HG02885 (cell line): ENCODE measurements around the gene CEMP1.
"Not testable (repeated sequence)": the region's sequence is repeated elsewhere in the genome, so short reads cannot be mapped to it uniquely, and the experiment has no call there.

Experiments used
- ATAC-seq: cut with Tn5 transposase; IDR thresholded peaks from one replicate; pipeline ENCODE4 v1.9.1; 2021; ENCODE audit warnings: mild to moderate bottlenecking; ENCODE audit not compliant: unreplicated experiment, poor library complexity

Gene CEMP1

DNA sequence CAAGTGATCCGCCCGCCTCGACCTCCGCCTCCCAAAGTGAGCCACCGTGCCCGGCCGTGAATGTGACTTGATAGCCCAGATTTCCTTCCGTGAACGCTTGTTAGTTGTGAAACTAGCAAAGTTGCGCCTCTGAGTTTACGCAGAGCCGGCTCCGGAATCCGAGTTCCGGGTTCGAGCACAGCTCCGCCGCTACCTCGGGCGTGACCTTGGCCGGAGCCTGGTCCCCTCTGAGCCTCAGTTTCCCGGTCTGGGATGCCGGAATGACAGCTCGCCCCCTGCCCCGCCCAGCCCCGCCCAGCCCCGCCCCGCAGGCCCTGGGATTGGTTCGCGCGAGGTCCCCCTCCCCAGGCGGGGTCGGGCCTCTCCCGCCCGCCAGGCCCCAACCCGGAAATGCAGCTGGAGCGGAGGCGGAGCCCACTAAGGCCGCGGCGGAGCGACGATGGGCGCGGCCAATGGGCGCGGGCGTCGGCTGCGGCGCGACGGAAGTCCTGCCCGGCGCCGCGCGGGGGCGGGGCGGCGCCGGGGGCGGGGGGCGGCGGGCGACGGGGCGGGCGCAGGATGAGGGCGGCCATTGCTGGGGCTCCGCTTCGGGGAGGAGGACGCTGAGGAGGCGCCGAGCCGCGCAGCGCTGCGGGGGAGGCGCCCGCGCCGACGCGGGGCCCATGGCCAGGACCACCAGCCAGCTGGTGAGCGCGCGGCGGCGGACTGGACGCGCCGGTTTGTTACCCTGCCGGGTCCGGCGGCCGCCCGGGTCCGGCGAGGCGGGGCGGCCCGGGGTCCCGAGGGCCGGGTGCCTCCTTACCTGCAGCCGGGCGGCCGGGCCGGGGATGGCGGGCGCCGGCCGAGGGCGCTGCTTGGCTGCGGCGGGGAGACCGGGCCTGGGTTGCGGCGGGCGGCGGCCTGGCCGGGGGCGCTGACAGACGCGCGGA lies 6.5 kb upstream of the CEMP1 start, which contains the start of gene PDPK1:
TSS of gene PDPK1 (plus strand) at position 571 of the 929 bp plus-strand sequence. CDS start at position 663, 92 bp downstream.
- peak; percentile 86 for ATAC-seq

DNA sequence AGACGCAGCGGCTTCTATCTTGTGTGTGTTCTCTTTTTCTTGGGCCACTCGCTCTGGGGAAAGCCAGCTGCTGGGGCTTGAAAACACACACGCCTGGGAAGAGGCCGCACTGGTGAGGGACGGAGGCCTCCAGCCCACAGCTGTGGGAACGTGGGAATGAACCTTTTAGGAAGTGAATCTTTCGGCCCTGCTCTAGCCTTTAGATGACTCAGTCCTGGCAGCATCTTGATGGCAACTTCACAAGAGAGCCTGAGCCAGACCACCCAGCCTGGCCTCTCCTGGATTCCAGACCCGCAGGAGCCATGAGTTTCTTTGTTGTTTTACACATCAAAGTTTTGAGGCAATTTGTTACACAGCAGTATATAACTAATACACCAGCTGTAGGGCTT lies 4.4 kb upstream of the CEMP1 start:
- no peak for ATAC-seq

- ATAC-seq = not testable (repeated sequence)
These were observed 3.1 kb upstream of the CEMP1 start for GRCh38 chr16:2534335-2534734.

- ATAC-seq = no peak
These were observed 2.7 kb upstream of the CEMP1 start for GRCh38 chr16:2533912-2534311.

- ATAC-seq = not testable (repeated sequence)
These were observed 2.0 kb upstream of the CEMP1 start for GRCh38 chr16:2533142-2533755.

GRCh38 chr16:2532494-2533141 lies 1.4 kb upstream of the CEMP1 start:
- ATAC-seq = no peak

GRCh38 chr16:2531696-2532493 lies 687 bp upstream of the CEMP1 start:
- peak; percentile 89 for ATAC-seq

- no peak for ATAC-seq
These were observed 434 bp downstream of the CEMP1 start for GRCh38 chr16:2530629-2531318.

GRCh38 chr16:2529961-2530628 lies 1.1 kb downstream of the CEMP1 start:
- ATAC-seq = no peak

GRCh38 chr16:2529061-2529931 lies 1.9 kb downstream of the CEMP1 start:
- ATAC-seq = no peak

DNA sequence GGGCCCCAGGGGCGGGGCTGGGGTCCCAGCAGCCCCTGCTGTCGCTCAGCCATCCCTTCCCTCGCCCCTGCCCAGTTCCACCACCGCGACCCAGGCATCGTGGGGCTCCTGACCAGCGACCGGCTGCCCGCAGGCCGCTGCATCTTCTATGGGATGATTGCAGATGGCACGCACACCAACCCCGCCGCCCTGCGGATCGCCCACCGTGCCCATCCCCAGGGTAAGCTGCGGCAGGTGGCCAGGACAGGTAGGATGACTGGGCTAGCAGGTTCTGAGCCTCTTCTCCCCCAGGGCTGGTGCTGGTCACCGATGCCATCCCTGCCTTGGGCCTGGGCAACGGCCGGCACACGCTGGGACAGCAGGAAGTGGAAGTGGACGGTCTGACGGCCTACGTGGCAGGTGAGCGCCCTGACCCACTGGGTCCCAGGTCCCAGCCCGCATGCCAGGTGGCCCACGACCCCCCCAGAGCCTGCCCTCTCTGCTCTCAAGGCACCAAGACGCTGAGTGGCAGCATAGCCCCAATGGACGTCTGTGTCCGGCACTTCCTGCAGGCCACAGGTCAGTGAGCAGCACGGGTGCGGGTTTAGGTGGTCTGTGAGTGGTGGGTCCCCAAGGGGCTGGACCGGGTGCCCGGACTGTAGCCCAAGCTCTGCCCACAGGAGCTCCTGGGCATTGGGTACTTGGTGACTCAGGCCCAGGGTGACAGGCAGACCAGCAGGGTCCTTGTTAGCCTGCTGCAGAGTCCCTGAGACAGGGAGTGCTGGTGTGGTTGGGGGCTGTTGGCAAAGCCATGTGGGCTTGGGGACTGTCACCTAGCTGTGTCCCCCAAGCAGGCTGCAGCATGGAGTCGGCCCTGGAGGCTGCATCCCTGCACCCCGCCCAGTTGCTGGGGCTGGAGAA lies 2.8 kb downstream of the CEMP1 start:
- no peak for ATAC-seq

GRCh38 chr16:2527784-2528100 lies 3.5 kb downstream of the CEMP1 start:
- ATAC-seq = no peak

- no peak for ATAC-seq
These were observed 4.0 kb downstream of the CEMP1 start for GRCh38 chr16:2527071-2527783.

DNA sequence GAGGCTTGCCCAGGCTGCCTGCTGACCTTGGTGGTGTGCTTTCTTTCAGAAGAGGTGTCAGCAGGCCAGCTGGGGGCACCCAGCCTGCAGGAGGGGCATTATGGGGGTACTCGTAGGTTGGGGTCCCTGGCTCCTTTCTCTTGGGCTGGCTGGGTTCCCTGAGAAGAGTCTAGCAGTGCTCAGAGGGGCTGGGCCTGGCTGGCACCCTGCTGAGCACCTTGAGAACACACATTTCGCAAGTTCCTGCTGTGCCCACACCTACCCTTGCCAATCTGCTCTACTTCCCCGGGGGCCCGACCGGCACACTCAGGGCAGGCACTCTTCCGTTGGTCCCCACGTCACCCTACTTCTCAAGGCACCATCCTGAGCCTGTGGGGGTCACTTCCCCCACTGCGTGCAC lies 5.1 kb downstream of the CEMP1 start:
- no peak for ATAC-seq

DNA sequence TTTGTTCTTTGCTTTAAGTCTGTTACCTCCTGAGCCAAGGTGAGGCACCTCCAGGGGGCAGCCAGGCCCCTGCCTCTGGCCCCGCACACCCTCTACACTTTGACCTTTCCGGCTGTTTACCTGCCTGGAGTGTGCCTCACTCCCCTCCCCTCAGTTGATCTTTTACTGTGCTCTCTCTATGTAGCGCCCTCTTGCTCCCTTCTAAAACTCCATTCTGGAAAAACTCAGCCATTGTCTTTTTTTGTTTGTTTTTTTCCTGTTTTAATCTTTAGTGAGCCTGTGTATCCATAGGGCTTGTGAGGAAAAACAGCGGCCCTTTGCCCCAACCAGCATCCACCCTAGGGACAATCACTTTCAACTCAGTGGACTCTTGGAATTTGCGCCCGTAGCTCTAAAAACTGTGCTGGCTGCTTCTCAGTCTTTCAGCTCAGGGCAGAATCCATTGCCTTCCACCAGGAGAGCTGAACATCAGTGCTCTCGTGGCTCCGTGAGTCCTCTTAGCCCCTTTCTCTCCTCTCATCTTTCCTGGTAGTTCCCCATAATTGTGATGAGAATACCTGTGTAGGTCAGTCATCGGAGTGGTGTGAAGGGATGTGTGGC lies 6.8 kb downstream of the CEMP1 start:
- no peak for ATAC-seq

GRCh38 chr16:2523801-2524231 lies 7.4 kb downstream of the CEMP1 start:
- ATAC-seq = no peak
